ENCODE results near the gene NRG2.

NRG2 gene

DNA sequence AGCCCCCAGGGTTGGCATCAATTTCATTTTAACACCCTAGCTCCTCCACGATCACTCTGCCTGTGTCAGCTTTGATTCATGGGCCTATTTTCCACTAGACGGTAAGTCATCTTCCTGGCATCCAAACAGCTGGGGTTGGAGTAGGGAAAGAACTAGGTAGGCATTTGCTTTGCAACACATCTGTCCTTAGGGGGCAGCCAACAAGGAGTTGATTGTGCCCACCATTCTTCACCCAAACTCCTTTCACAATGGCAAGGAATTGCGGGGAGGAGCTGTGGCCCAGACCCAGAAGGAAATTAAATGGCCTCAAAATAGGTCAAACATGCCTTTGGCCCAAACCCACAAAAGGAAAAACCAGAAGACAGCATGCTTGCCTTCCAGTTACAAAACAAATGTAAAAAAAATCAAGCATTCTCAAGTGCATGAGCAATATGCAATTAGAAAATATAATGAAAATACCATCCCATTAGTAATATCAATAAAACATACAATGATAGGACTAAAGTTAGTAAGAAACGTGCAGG lies 71.8 kb downstream of the NRG2 start:
- DNase-seq (ENCODE audit: low read depth in 2 of 2, low spot score in 1 of 2) = no peak

DNA sequence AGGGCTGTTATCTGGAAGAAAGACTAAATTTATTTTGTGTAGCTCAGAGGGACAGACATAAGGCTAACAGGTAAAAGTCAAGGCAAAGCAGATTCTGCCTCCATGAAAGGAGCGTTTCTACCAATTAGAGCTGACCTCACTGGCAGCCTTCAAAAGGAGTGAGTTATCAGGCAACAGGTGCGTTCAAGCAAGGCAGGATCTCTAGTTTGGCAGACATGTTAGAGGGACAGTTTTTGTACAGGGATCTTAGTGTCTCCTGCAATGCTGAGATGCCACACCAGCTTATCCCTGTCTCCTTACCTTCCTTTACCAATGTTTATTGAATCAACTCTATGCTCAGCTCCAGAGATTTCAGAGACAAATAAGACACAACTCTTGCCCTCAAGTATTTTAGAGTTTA lies 73.8 kb downstream of the NRG2 start:
- no peak for DNase-seq (ENCODE audit: low read depth in 2 of 2, low spot score in 1 of 2)

DNA sequence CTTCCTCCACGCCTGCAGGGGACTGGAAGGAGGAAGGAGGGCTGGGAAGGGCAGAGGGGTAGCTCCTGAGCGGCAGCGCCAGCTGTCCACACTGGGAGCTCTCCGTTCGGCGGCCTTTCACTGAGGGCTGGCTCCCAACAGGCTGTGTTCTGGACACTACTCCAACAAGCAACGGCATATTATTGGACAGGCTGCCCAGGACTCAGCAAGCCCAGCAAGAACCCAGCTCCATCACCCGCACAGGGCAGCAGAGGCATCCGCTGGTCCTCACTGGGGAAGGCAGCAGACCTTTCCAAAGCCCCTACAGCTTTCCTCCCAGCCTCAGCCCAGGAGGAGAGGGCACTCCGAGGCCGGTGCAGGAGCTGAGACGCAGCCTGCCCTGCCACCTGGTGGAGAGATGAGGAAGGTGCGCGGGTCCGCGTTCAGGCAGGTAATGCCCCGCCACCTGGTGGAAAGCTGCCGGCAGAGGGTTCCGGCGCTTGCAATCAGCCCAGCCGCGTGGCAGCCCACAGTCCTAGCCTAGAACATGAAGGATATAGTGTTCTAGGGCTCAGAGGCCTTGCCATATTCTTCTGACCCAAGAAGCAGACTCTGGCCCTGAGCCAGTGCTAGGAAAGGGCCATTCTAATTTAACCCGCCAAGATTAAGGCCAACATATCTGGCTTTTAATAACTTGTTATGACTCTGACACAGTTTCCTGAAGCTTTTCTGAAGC lies 74.4 kb downstream of the NRG2 start:
- peak; percentile 75 to 81 for DNase-seq (ENCODE audit: low read depth in 2 of 2, low spot score in 1 of 2)

DNA sequence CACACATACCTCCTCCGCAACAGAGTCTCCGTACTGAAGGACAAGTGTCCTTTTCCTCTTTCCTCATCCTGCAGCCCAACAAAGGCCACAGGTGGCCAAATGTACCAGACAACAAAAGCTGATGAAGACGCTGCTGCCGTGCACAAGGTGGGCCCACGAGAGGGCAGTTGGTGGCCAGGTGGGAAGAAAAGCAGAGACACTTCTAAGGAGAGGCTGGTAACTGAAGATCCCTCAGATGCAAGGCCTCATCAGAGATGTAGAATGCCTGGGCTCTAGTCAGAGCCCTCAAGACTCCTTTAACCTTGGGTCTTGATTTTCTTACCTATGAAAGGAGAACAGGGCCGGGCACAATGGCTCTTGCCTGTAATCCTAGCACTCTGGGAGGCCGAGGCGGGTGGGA lies 75.7 kb downstream of the NRG2 start:
- DNase-seq (ENCODE audit: low read depth in 2 of 2, low spot score in 1 of 2) = no peak

GRCh38 chr5:139966856-139967255 lies 76.2 kb downstream of the NRG2 start:
- DNase-seq (ENCODE audit: low read depth in 2 of 2, low spot score in 1 of 2) = no peak

GRCh38 chr5:139964994-139965565 lies 78.0 kb downstream of the NRG2 start:
- no peak for DNase-seq (ENCODE audit: low read depth in 2 of 2, low spot score in 1 of 2)

- no peak for DNase-seq (ENCODE audit: low read depth in 2 of 2, low spot score in 1 of 2)
Measured at GRCh38 chr5:139964266-139964993, 78.7 kb downstream of the NRG2 start.

GRCh38 chr5:139962445-139962844 lies 80.7 kb downstream of the NRG2 start:
- no peak for DNase-seq (ENCODE audit: low read depth in 2 of 2, low spot score in 1 of 2)

GRCh38 chr5:139961435-139962157 lies 81.5 kb downstream of the NRG2 start:
- no peak for DNase-seq (ENCODE audit: low read depth in 2 of 2, low spot score in 1 of 2)

DNA sequence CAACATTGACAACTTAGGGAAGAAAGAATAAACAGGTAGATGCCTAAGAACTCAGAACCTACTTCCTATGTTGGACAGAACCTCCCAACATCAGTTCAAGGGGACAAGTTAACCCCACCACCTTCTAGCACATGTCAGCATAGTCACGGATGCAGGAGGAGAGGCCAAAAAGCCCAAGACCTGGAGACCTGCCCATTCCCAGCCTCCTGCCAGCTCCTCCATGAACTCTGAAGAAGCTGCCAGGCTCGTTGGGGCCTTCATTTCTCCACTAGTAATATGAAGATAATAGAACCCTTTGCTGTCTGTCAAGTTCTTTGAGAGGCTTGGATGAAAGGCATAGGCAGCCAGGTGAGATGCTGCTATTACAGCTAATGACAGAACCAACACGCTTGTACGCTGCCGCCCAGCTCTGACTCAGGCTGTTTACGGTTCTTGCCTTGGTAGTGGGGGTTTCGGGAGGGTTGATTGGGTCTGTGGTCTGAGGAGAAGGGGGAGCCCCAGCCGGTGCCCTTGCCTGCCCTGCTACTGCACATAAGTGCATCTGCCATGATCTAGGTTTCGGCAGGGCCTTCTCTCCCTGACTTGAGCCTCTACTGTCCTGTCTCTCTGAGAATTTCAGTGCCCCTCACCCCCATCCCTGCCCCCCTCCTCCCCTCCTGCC lies 82.2 kb downstream of the NRG2 start:
- DNase-seq (ENCODE audit: low read depth in 2 of 2, low spot score in 1 of 2) = no peak

GRCh38 chr5:139958432-139959148 lies 84.5 kb downstream of the NRG2 start:
- no peak for DNase-seq (ENCODE audit: low read depth in 2 of 2, low spot score in 1 of 2)

DNA sequence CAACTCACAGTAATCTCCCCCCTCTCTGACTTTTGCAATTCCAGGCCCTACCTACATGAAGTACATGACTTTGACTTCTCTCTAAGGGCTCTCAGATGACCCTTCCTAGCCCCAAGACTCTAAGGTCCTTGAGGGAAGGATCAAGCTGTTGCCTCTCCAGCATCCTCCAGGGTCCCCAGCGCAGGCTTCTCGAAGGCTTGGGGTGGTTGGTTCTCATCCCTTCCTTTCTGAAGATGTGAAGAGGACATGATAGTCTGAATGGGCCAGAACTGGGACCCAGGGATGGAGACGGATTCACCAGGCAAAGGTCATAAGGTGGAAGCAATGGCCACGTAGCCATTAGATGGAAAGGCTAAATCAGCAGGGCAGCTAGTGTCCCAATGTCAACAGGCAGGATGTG lies 86.8 kb downstream of the NRG2 start:
- no peak for DNase-seq (ENCODE audit: low read depth in 2 of 2, low spot score in 1 of 2)

- DNase-seq (ENCODE audit: low read depth in 2 of 2, low spot score in 1 of 2) = no peak
Measured at GRCh38 chr5:139955616-139956273, 87.4 kb downstream of the NRG2 start.

GRCh38 chr5:139955053-139955605 lies 88.0 kb downstream of the NRG2 start:
- no peak for DNase-seq (ENCODE audit: low read depth in 2 of 2, low spot score in 1 of 2)

- DNase-seq (ENCODE audit: low read depth in 2 of 2, low spot score in 1 of 2) = no peak
Measured at GRCh38 chr5:139954462-139954861, 88.6 kb downstream of the NRG2 start.

DNA sequence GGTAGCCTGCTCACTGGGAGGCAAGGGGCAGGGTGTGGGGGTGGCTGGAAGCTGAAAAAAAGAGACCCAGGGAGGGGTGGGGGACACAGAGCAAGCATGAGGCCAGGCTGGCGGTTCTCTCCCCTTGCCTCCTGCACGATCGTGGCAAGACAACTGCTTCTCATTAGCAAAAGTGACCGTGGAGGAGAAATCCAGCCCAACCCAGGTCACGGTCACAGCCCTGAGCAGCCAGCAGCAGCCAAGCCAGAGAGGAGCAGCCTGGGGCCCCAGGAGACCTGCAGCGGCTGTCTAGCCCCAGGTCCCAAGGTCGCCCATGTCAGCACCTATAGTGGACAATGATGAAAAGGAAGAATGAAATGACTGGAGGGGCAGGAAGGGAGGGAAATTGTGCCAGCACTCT lies 89.1 kb downstream of the NRG2 start:
- DNase-seq (ENCODE audit: low read depth in 2 of 2, low spot score in 1 of 2) = no peak

DNA sequence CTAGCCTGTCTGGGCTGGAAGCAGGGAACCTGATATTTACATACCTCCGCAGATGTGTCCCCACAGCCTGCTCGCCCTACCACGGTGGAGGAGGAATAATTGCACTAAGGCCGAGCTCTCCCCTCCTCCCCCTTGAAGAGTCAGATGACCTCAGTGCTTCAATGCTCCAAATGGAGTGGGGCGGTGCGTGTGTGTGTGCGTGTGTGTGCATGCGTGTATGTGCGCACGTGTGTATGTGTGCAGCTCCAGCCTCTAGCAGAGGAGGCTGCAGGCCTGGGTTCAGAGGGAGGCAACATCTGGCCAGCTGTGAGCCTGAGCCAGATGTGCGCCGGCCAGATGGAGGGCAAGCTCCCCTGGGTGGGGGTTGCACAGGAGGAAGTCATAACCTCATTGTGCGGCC lies 90.5 kb downstream of the NRG2 start:
- DNase-seq (ENCODE audit: low read depth in 2 of 2, low spot score in 1 of 2) = no peak

DNA sequence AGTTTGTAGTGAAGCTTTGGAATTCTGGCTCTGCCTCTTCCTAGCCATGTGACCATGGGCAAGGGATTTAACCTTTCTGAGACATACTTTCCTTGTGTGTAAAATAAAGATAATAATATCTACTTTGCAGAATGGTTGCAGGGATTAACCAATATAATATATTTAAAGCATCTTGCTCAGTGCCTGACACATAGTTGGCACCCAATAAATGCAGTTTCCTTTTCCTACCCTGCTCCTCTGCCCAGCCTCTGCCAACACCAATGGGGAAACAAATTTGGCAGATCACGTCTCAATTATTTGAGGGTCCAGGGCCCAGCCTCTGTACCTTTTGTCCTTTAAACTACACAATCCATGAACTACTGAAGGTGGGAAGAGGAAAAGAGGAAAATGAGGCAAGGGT lies 91.1 kb downstream of the NRG2 start:
- DNase-seq (ENCODE audit: low read depth in 2 of 2, low spot score in 1 of 2) = no peak

- DNase-seq (ENCODE audit: low read depth in 2 of 2, low spot score in 1 of 2) = no peak
Measured at GRCh38 chr5:139951296-139951924, 91.7 kb downstream of the NRG2 start.

Data from stimulated activated CD8-positive, alpha-beta memory T cell treated with anti-CD3 and anti-CD28 coated beads, Interleukin-4, amount 100 ng/mL, for 1 hour (primary cell).